GM19023 (cell line): ENCODE measurements around the gene LARP1.
"Not testable (repeated sequence)": the region's sequence is repeated elsewhere in the genome, so short reads cannot be mapped to it uniquely, and the experiment has no call there.

Source experiments
- ATAC-seq: cut with Tn5 transposase; IDR thresholded peaks from one replicate; pipeline ENCODE4 v1.9.1; 2021; ENCODE audit warnings: mild to moderate bottlenecking, moderate library complexity; ENCODE audit not compliant: unreplicated experiment

LARP1 gene

GRCh38 chr5:154759868-154760267 is 4.7 kb downstream of the LARP1 start:
- not testable (repeated sequence) for ATAC-seq

GRCh38 chr5:154761046-154761736 is 6.0 kb downstream of the LARP1 start:
- ATAC-seq: no peak

- ATAC-seq: no peak
These were observed 7.1 kb downstream of the LARP1 start for GRCh38 chr5:154762261-154762660.

- no peak for ATAC-seq
These were observed 7.5 kb downstream of the LARP1 start for GRCh38 chr5:154762700-154763099.

GRCh38 chr5:154764967-154765366 is 9.8 kb downstream of the LARP1 start:
- ATAC-seq: no peak

GRCh38 chr5:154765396-154765925 is 10.3 kb downstream of the LARP1 start:
- ATAC-seq: no peak

GRCh38 chr5:154766558-154767281 is 11.5 kb downstream of the LARP1 start:
- no peak for ATAC-seq

- no peak for ATAC-seq
These were observed 12.4 kb downstream of the LARP1 start for GRCh38 chr5:154767576-154767975.

- ATAC-seq: no peak
These were observed 13.0 kb downstream of the LARP1 start for GRCh38 chr5:154768207-154768606.

GRCh38 chr5:154770111-154770510 is 14.9 kb downstream of the LARP1 start:
- no peak for ATAC-seq

GRCh38 chr5:154771383-154771901 is 16.3 kb downstream of the LARP1 start:
- ATAC-seq: no peak

- no peak for ATAC-seq
These were observed 18.1 kb downstream of the LARP1 start for GRCh38 chr5:154773326-154773725.

GRCh38 chr5:154776167-154776566 is 21.0 kb downstream of the LARP1 start:
- no peak for ATAC-seq

GRCh38 chr5:154778534-154778933 is 23.4 kb downstream of the LARP1 start:
- no peak for ATAC-seq

- no peak for ATAC-seq
These were observed 23.9 kb downstream of the LARP1 start for GRCh38 chr5:154779105-154779504.

- ATAC-seq: no peak
These were observed 25.0 kb downstream of the LARP1 start for GRCh38 chr5:154780128-154780527.

- ATAC-seq: no peak
These were observed 27.1 kb downstream of the LARP1 start for GRCh38 chr5:154782326-154782725.

- no peak for ATAC-seq
These were observed 27.8 kb downstream of the LARP1 start for GRCh38 chr5:154782812-154783592.

- ATAC-seq: peak; percentile 62
These were observed 28.7 kb downstream of the LARP1 start for GRCh38 chr5:154783774-154784460.

- no peak for ATAC-seq
These were observed 29.7 kb downstream of the LARP1 start for GRCh38 chr5:154784856-154785255.

- ATAC-seq: no peak
These were observed 31.2 kb downstream of the LARP1 start for GRCh38 chr5:154786414-154786813.
